Measurements from ENCODE around the gene KCNJ10.
A peak's percentile ranks its signal among the peaks of the same experiment; 100 is the strongest.

Gene KCNJ10

DNA sequence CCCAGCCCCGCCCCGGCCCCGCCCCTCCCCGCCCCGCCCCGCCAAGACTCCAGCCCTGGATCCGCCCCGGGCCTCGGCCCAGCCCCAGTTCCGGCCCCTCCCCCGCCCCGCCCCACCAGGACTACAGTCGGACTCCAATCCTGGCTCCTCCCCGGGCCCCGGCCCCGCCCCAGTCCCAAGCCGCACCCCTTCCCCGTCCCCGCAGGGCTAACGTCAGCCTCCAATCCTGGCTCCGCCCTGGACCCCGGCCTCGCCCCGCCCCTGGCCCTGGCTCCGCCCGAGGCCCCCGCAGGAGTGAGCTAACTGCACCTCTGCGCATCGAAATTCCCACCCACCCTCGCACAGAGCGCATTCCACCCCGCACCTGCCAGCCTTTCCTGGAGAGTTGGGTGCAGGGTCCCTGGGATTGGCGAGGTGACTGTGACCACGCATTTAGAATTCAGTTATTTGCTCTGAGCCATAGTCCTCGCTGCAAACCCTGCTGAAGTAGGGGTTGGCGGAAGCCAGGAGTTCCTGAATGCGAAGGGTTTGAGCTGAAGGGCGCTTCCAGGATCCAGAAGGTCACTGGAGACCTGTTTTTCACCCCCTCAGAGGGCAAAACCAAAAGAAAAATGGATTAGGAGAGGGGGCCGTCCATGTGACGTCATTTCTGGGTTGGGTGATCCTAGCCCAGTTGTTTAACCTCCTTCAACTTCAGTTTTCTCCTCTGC lies 29.0 kb upstream of the KCNJ10 start:
- peak; percentile 93 for DNase-seq

GRCh38 chr1:160097911-160098851 lies 28.2 kb upstream of the KCNJ10 start, which contains the start of gene IGSF8:
TSS of gene IGSF8 (minus strand) at chr1:160098619. CDS start at chr1:160098472, 147 bp downstream.
- DNase-seq: peak; percentile 91

DNA sequence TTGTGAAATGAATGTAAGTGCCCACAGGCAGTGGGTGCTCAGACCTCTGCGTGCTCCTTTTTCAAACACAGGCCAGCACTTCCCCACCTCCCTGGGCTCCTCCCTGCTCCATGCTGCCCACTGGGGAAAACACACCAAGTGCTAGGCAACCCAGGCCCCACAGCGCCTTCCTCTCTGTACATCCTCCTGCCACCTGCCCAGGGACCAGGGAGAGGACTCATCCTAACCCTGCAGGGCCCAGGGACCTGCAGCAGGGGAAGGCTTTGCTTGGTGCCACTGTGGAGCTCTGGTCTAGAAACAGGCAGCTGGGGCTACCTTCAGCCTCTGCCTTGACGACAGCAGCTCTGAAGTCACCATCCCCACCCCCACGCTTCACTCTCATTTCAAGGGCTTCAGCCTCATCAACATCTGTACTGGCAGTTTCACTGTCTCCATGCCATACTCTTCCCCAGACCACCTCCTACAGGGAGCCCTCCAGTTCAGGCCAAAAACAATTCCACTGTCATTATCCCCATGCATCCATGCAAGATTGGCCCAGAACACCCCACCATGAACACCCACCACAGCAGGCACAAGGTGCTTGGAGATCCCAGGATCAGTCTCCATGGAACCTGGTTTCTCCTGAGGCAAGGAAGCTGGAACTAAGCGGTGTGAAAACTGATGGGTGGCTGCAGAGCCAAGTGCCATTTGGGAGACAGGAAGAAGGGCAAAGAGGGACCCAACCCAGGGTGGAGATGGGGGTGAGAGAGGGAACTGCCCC lies 27.4 kb upstream of the KCNJ10 start:
- DNase-seq: no peak

GRCh38 chr1:160096274-160097116 lies 26.5 kb upstream of the KCNJ10 start:
- DNase-seq: no peak

- DNase-seq: no peak
Measured at GRCh38 chr1:160095382-160096105, 25.6 kb upstream of the KCNJ10 start.

DNA sequence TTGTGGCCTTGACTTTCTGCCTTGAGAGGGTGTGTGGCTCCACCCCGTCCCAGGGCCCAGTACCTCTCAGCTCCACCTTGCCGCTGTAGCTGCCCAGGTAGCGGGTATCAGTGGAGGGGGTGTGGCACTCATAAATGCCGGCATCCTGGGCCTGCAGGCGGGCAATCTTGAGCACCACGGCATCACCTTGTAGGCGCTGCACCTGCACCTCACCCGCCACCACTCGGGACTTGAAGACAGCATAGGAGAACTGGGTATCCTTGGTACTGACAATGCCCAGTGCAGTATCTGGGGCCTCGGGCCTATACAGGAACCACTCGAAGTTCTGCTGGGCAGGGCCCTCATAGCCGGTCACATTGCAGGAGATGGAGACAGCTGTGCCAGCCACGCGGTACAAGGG lies 24.8 kb upstream of the KCNJ10 start:
- no peak for DNase-seq

- DNase-seq: no peak
Measured at GRCh38 chr1:160094291-160094625, 24.3 kb upstream of the KCNJ10 start.

DNA sequence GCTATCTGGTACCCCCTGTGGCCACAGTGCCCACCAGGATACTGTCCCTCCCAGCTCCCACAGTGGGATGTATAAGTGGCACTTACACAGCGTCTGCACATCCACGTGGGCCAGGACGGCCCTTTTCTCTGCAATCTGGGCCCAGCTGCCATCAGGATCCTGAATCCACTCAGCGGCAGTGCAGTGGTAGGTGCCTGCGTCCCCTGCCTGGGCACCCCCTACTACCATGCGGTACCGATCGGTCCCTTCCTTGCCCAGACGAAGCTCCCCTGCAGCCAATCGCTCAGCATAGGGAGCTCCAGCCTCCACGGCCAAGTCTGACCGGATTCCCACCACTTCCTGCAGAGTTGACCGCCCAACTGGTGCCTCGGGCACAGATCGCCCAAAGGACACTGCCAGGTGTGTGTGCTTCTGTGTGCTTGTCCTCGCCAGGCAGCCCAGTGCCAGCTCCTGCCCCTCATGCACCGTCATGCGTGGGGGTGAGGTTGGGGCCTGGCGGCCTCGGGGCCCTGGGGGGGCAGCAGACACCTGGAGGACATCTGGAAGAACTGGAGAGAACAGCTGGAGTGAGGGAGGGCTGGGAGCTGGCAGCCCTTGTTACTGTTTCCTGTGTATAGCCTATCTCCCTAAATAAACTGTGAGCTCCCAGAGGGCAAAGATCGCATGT lies 23.8 kb upstream of the KCNJ10 start:
- DNase-seq: no peak

- no peak for DNase-seq
Measured at GRCh38 chr1:160093069-160093395, 23.1 kb upstream of the KCNJ10 start.

- no peak for DNase-seq
Measured at GRCh38 chr1:160092366-160093068, 22.6 kb upstream of the KCNJ10 start.

- no peak for DNase-seq
Measured at GRCh38 chr1:160091666-160092223, 21.8 kb upstream of the KCNJ10 start.

- DNase-seq: no peak
Measured at GRCh38 chr1:160090760-160091159, 20.8 kb upstream of the KCNJ10 start.

DNA sequence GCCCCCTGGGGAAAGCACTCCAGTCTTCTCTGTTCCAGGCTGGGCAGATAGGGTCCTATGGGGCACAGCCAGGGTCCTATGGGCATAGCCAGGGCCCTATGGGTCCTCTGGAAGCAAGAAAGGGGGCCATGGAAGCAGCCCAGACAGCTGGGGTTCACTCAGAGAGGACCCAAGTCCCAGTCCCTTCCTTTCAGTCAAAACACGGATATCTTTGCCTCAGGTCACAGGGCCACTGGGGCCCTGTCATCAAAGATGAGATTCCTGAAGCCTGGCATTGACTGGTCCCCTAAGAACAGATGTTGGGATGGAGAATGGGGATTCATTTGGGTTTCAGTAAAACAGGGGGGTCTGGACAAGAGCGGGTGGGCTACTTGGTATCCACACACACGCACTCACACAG lies 19.9 kb upstream of the KCNJ10 start:
- no peak for DNase-seq

DNA sequence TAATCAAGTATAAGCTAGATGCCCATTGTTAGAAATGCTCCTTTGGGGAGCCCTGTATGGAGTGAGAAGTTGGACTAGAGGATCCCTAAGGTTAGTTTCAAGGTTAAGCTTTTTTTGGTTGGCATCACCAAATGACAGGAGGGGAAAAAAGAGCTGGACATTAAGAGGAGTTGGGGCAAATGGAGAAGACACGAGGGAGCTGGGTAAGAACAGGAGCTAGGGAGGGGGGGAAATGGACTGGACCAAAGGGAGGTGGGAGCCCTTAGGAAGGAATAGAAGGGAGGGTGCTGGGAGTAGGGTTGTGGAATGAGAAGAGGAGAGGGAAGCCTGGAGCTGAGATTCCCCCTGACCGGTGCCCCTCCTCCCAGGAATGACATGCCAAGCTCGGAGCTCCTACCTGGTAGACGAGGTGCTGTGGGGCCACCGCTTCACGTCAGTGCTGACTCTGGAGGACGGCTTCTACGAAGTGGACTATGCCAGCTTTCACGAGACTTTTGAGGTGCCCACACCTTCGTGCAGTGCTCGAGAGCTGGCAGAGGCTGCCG lies 17.2 kb upstream of the KCNJ10 start:
- DNase-seq: no peak

- DNase-seq: no peak
Measured at GRCh38 chr1:160086456-160086892, 16.5 kb upstream of the KCNJ10 start.

DNA sequence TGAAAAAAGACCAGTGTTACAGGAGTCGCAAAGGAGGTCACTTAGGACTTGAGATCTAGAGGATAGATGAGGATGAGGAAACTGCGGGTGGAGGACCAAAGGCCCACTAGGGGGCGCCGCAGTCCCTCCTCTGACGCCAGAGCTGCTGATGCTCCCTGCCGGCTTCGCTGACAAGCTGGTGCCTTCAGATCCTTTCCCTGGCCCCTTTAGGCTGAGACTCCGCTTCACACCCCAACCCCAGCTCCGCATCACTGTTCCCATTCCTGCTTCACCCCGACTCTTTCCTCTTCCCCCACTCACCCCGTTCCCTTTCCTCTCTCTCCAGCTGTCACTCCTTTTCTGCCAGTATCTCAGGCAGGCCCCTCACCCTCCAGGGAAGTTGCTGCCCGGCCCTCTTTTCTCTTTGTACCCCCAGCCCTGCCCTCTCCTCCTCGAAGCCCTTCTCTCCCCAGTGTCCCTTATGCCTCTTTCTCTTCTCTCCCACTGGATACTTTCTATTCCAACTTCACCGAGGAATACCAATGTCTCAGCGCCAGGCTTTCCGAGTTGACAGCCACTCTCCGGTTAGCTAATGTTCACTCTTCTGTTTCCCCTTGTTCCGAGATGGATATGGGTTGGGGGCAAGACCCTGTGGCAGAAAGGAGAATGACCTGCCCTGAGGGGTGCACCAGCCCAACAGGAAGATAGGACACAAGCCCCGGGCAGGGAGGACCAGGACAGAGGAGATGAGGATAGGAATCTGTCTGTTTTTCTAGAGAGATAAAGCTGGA lies 15.9 kb upstream of the KCNJ10 start:
- peak; percentile 98 for DNase-seq

GRCh38 chr1:160084771-160085321 lies 14.9 kb upstream of the KCNJ10 start:
- DNase-seq: no peak

- peak; percentile 90 for DNase-seq
Measured at GRCh38 chr1:160083968-160084770, 14.2 kb upstream of the KCNJ10 start.
